Fibroblast of lung (primary cell): ENCODE data around the gene PDXK. TPM values are rescaled to one million over a fixed set of nuclear protein-coding genes. Genes with fewer than 3 reads are reported as not detected.

Experiments used
- DNase-seq, 2 donors: peaks; one replicate each; pipeline versions ENCODE4 v3.0.0 to v3.0.0-alpha.2; 2010; ENCODE audit warnings: low read depth in 2 of 2
- H2AFZ ChIP-seq: 2 replicates; pipeline ENCODE4 v1.5.1; 2012; ENCODE audit warnings: low read length, control low read depth, inconsistent platforms
- H3K27ac ChIP-seq: 2 replicates; pipeline ENCODE4 v1.5.1; 2011; ENCODE audit warnings: low read length, control low read depth; ENCODE audit not compliant: insufficient read depth
- H3K27me3 ChIP-seq: 2 replicates; pipeline ENCODE4 v1.5.1; 2011; ENCODE audit warnings: mild to moderate bottlenecking, low read length; ENCODE audit not compliant: control insufficient read depth, insufficient read depth
- H3K36me3 ChIP-seq: 2 replicates; pipeline ENCODE4 v1.5.1; 2011; ENCODE audit warnings: low read length; ENCODE audit not compliant: control insufficient read depth, insufficient read depth
- H3K4me1 ChIP-seq: 2 replicates; pipeline ENCODE4 v1.5.1; 2011; ENCODE audit warnings: low read length; ENCODE audit not compliant: control insufficient read depth, insufficient read depth; ENCODE audit errors: extremely low read depth
- H3K4me2 ChIP-seq: 2 replicates; pipeline ENCODE4 v1.5.1; 2011; ENCODE audit warnings: low read length, control low read depth; ENCODE audit not compliant: insufficient read depth; ENCODE audit errors: extremely low read depth
- H3K4me3 ChIP-seq, 4 experiments: fragments of 200-600 bp in 1 of 4; sonication (generic) in 1 of 4; replicated peaks in 1 of 4; 2 replicates each; pipeline ENCODE4 v1.5.1; 2011 to 2016; ENCODE audit warnings: low read length in 4 of 4, low read depth in 3 of 4, mild to moderate bottlenecking in 3 of 4, control low read depth in 2 of 4, inconsistent platforms in 1 of 4, mixed read lengths in 1 of 4; ENCODE audit not compliant: insufficient read depth in 1 of 4; ENCODE audit errors: control extremely low read depth in 1 of 4
- H3K79me2 ChIP-seq: 2 replicates; pipeline ENCODE4 v1.5.1; 2012; ENCODE audit warnings: mild to moderate bottlenecking, low read length, inconsistent platforms; ENCODE audit not compliant: control insufficient read depth, insufficient read depth
- H3K9ac ChIP-seq: 2 replicates; pipeline ENCODE4 v1.5.1; 2011; ENCODE audit warnings: mild to moderate bottlenecking, low read length, control low read depth; ENCODE audit not compliant: insufficient read depth
- H3K9me3 ChIP-seq: 2 replicates; pipeline ENCODE4 v1.5.1; 2012; ENCODE audit warnings: low read depth, low read length; ENCODE audit not compliant: control insufficient read depth, insufficient read depth
- H4K20me1 ChIP-seq: 2 replicates; pipeline ENCODE4 v1.5.1; 2011; ENCODE audit warnings: low read length; ENCODE audit not compliant: control insufficient read depth, insufficient read depth; ENCODE audit errors: extremely low read depth
- EZH2 ChIP-seq: IDR thresholded peaks from 2 replicates; pipeline ENCODE4 v1.5.1; 2012; ENCODE audit warnings: low read length, control low read depth, mild to moderate bottlenecking; ENCODE audit errors: missing control alignments
- polyA plus RNA-seq, 2 donors: library from polyadenylated mRNA; depleted of rRNA in 1 of 2; stranded (reverse) in 1 of 2; unstranded in 1 of 2; fragments of >200 nt; gene quantifications; 2 replicates each; pipeline ENCODE4 v1.2.1, GENCODE V29; 2011 to 2012; ENCODE audit warnings: missing spikeins in 1 of 2
- total RNA-seq: library from RNA; depleted of rRNA; stranded (reverse); fragments of >200 nt; gene quantifications from 2 replicates; pipeline ENCODE4 v1.2.1, GENCODE V29; 2014
- TF ChIP-seq, protein P1 (sequence below), 2 donors: IDR thresholded peaks in 1 of 2; conservative IDR thresholded peaks in 1 of 2; 1 replicate in 1 of 2; 2 replicates in 1 of 2; pipeline ENCODE4 v1.5.1; 2011 to 2012; ENCODE audit warnings: low read length in 2 of 2, control low read depth in 1 of 2, inconsistent platforms in 1 of 2, low read depth in 1 of 2, mild to moderate bottlenecking in 1 of 2

Gene PDXK
- total and polyA plus RNA-seq, 2 donors (not counting 1 experiment from before 2014, with no cell fraction given) = 47.4 to 146 TPM

GRCh38 chr21:43808832-43809251 lies 89.9 kb downstream of the PDXK start:
- H3K4me1 ChIP-seq = peaks cover 4% of the 10 kb centered on the region
- H3K4me2 ChIP-seq = no peak overlapping the region
- no peaks in the 10 kb centered on the region for H3K79me2 ChIP-seq
- H3K36me3 ChIP-seq = peaks cover 3% of the 10 kb centered on the region
- no peaks in the 10 kb centered on the region for H4K20me1 ChIP-seq
- TF ChIP-seq, protein P1, sequence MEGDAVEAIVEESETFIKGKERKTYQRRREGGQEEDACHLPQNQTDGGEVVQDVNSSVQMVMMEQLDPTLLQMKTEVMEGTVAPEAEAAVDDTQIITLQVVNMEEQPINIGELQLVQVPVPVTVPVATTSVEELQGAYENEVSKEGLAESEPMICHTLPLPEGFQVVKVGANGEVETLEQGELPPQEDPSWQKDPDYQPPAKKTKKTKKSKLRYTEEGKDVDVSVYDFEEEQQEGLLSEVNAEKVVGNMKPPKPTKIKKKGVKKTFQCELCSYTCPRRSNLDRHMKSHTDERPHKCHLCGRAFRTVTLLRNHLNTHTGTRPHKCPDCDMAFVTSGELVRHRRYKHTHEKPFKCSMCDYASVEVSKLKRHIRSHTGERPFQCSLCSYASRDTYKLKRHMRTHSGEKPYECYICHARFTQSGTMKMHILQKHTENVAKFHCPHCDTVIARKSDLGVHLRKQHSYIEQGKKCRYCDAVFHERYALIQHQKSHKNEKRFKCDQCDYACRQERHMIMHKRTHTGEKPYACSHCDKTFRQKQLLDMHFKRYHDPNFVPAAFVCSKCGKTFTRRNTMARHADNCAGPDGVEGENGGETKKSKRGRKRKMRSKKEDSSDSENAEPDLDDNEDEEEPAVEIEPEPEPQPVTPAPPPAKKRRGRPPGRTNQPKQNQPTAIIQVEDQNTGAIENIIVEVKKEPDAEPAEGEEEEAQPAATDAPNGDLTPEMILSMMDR (conservative IDR thresholded peaks at IDR 0.05 in 1 of 2, IDR thresholded peaks at IDR 0.05 in 1 of 2; ENCODE audit: low read depth in 1 of 2, low read length in 2 of 2) = no peak
- no peak for TF ChIP-seq EZH2
- no peak overlapping the region for H3K27ac ChIP-seq
- DNase-seq = no peak
- no peak overlapping the region for H3K4me3 ChIP-seq
- no peaks in the 10 kb centered on the region for H3K9me3 ChIP-seq
- H3K9ac ChIP-seq = no peak overlapping the region
- no peaks in the 10 kb centered on the region for H3K27me3 ChIP-seq
- no peak overlapping the region for H2AFZ ChIP-seq

DNA sequence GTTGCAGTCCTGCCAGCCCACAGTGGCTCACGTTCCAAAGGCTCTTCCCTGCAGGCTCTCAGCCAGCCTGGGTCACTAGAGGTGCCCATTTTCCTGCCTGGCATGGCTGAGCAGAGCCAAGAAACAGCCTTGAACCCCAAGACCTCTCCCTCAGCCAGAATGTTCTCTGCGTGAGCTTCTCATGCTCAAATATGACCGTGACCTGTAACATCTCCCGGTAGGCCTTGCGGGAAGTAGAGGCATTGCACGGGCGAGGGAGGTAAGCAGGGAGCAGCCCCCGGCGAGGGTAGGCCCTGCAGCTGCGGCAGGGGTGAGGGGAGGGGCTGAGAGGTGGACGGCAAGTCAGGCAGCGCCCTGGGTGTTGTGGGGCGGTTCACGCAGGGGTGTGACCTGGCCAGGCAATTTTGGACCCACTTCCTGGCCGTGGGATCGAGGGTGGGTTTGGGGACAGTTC lies 90.4 kb downstream of the PDXK start:
- Histone ChIP-seq H3K4me2 (no peak overlapping the region), H3K27ac (no peak overlapping the region), H2AFZ (no peak overlapping the region), H3K4me3 (no peak overlapping the region), H4K20me1 (no peaks in the 10 kb centered on the region), H3K27me3 (no peaks in the 10 kb centered on the region), H3K36me3 (peaks cover 3% of the 10 kb centered on the region), H3K4me1 (peaks cover 4% of the 10 kb centered on the region), H3K9ac (no peak overlapping the region), H3K9me3 (no peaks in the 10 kb centered on the region), H3K79me2 (no peaks in the 10 kb centered on the region)
- no peak for DNase-seq
- no peak for TF ChIP-seq EZH2
- TF ChIP-seq, protein P1 (conservative IDR thresholded peaks at IDR 0.05 in 1 of 2, IDR thresholded peaks at IDR 0.05 in 1 of 2; ENCODE audit: low read depth in 1 of 2, low read length in 2 of 2) = no peak

DNA sequence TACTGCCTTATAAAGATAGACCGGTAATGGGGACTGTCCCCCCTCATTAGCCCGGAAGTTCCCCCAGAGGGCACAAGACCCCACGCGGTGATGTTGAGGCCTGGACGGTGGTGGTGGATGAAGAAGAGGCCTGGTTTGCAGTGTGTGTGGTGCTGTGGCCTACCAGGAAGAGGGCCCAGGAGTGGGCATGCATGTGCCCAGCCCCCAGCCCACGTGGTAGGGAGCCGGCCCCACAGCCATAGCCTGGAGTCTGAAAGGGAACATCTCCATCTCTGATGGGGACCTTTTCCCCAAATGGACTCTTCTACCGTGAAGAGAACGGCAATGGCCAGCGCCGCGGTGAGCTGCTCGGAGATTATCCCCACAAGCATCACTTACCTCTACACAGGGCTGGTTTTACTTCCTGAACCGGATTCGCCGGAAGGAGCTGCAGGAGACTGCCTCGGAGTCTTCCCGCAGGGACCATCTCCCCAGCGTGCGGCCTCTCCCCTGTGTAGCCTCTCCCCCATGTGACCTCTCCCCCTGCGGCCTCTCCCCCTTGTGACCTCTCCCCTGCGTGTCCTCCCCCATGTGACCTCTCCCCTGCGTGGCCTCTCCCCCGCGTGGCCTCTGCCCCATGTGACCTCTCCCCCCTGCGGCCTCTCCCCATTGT lies 91.0 kb downstream of the PDXK start:
- H3K36me3 ChIP-seq = peaks cover 1% of the 10 kb centered on the region
- no peaks in the 10 kb centered on the region for H3K27me3 ChIP-seq
- no peak for TF ChIP-seq EZH2
- TF ChIP-seq, protein P1 (conservative IDR thresholded peaks at IDR 0.05 in 1 of 2, IDR thresholded peaks at IDR 0.05 in 1 of 2; ENCODE audit: low read depth in 1 of 2, low read length in 2 of 2) = no peak
- H3K9ac ChIP-seq = no peak overlapping the region
- H3K27ac ChIP-seq = no peak overlapping the region
- no peaks in the 10 kb centered on the region for H3K9me3 ChIP-seq
- H3K4me1 ChIP-seq = peaks cover 4% of the 10 kb centered on the region
- H3K4me3 ChIP-seq = no peak overlapping the region
- no peaks in the 10 kb centered on the region for H4K20me1 ChIP-seq
- H3K4me2 ChIP-seq = no peak overlapping the region
- no peak for DNase-seq
- H2AFZ ChIP-seq = no peak overlapping the region
- no peaks in the 10 kb centered on the region for H3K79me2 ChIP-seq
